ENCODE measurements around the gene TLX3. TPM values are rescaled to one million over a fixed set of nuclear protein-coding genes. Genes with fewer than 3 reads are reported as not detected.
A peak's percentile ranks its signal among the peaks of the same experiment; 100 is the strongest.
"Not testable (repeated sequence)": the region's sequence is repeated elsewhere in the genome, so short reads cannot be mapped to it uniquely, and the experiment has no call there.

Gene TLX3
- total RNA-seq, 1 donor from 2014 or later: not detected

DNA sequence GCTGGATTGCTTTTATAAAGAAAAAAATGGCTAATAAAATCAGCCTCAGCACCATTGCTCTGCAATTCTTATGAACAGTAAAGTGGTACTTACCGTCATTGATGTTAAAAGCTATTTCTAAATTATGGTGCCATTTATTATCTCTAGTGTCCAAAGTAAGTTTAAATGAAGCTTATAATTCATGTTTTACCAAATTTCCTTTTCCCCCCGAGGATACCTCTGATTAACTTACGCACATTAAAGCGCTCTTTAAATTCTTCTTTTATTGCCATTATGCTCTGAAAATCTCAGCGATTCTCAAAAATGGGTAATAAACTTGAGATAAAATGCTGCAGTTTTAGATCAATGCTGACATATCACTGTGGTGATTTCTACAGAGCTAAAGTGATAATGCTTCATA lies 13.5 kb downstream of the TLX3 start:
- no peak for DNase-seq (ENCODE audit: low read depth)

DNA sequence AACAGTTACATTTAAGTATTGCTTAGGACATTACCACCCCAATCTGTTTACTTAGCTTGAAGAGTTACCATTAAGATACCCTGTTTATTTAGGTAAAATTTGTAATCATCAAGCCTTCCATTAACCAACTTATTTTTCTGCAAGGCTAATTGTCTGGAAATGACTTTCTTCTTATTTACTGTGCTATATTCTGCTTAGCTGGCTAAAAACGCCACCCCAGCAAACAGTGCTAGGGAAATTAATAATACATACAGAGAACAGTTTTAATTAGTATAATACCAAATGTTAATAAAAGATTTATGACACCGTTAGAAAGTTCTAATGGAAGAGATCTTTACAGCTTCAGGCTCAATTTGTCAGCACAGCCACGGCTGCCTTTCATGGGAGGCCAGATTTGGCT lies 14.0 kb downstream of the TLX3 start:
- DNase-seq (ENCODE audit: low read depth): no peak

DNA sequence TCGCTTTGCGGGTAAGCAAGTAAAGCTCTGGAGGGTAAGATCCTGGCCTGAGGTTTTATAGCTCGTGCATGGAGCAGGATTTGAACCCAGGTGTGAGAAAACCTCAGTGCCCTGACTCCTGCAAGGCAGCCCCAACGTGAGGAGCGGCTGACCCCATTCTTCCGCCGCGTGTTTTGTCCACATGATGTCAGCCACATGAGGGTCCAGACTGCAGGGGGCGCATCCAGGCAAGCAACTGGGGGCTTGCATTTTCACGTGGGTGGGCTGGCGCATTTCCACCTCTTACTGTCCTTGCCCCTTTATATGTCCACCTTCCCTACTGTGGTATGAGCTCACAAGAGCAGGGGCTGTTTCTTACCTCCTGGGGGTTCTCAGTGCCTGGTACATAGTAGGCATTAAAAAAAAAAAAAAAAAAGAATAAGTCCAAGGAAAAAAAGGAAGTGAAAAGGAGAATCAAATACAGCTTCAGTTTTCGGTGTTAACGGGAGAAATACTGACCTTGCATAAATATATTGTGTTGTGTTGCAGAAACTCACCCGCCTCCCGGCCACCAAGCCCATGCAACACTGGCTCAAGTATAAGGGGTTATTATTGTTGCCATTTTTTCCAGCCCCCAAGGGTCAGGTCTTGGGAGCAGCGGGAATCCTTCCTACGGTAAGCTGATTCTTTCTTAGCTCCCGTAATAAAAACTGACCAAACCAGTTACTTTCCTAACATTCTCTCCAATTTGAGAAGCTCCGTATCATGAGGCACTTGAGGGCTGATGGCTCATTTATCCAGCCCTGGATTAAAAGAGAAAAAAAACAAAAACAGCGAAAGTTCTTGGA lies 15.0 kb downstream of the TLX3 start:
- no peak for DNase-seq (ENCODE audit: low read depth)

DNA sequence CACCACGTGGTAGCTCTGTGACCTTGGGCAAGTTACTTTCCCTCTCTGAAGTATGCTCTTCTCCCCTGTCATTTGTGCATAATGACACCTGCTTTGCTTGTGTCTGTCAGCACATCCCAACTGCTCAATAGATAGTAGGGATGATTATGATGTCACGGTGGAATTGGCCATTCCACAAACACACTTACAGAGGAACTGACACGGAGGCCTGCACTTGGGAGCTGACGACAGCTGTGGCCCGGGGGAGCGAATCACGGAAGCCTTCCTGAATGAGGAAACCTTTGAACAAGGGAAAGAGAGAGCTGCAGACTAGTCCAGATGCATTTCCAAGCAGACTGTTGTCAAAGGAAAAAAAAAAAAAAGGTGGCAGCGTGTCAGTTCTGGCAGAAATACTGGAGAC lies 21.0 kb downstream of the TLX3 start:
- DNase-seq (ENCODE audit: low read depth): peak; percentile 65

DNA sequence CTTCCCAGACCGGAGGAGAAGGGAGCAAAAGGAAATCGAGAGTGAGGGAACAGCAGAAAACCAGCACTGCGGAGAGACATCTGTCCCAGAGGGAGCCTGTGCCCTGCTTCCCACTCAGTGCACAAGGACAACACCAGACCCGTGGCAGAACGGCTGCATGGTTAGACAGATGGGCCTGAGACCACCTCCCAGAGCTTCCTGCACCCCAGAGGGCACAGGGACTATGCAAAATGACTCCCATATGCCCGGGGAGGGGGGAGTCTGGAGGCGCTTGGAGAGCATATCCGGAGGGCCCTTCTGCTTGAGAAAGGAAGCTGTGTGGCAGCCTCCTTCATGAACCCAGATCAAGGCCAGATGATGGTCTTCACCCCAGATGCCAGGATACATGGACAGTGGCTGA lies 26.6 kb downstream of the TLX3 start:
- DNase-seq (ENCODE audit: low read depth): no peak

DNA sequence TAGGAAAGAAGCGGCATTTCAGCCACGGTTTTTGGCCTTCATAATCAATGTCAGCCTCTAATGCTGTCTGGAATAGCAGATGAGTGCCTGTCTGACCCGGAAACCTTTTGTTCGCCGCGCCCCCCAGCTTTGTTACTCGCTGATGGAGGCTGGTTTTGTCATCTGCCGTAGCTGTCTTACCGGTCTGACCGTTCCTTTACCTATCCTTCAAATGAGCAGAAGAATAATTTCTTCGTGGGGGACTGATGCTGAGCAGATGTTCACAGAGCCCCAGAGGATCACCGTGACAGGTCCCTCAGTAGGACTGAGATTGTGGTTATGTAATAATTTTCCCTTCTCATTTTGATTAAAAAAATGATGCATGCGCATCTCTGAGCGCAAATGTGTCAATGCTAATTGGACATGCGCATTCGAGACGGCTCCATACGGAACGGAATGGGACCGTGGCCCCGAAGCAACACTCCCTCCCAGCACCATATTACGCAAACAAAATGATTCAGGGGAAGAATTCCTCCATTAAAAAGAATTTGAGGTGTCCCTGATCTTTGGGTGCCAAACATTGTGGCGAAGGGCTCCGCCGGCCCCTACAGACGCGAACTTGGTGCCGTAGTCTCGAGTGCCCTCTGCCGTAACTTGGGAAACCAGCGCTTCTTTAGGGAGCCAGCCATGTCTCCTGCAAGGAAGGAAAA lies 27.6 kb downstream of the TLX3 start:
- DNase-seq (ENCODE audit: low read depth): peak; percentile 59

DNA sequence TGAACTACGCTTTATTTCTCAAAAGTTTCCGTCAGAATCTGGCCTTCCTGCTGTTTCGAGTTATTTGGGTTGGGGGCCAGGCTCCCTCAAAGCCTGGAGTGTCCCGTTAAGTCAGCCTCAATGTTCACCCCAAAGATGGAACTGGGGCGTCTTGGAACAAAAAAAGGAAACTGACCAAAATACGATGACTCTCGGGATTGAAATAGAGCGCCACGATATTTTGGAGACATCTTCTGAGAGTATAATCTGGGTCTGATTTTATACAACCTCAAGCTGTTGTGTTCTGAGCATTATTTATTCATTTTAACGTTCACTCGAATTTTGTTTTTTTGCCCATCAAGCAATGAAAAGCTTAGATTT lies 28.1 kb downstream of the TLX3 start:
- DNase-seq (ENCODE audit: low read depth): no peak

DNA sequence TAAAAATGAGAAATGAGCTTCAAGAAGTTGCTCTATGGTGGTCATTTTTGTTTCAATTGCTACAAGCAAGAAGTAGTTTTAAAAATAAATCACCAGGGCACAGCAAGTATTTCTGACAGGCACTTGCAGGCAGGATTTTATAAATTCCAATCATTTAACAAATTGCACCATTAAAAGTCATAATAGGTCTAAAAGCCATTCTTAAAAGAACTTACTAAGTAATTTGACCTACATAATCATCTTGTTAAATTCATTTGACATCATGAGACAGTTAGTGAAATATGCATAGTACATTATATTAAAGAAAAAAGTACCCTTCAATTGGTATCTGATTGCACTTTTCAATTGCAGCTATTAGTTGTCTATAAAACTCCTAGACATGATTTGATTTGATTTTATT lies 31.0 kb downstream of the TLX3 start:
- DNase-seq (ENCODE audit: low read depth): no peak

DNA sequence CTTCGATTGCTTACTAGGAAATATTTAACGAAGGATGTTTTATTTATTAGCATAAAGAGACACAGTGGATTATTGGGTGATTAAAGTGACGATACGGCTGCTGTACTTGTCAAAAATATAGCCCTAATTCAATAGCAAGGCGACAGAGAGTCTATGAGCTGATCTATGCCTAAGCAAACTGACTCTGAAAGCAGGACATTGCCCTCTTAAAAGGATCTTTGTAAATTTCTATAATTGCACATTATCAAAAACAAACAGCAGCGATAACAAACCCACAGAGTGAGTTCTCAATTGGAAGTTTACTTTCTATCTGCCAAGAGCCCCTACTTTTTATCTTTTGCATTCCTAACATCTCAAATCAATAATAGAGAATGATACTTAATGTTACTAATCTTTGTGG lies 31.4 kb downstream of the TLX3 start:
- no peak for DNase-seq (ENCODE audit: low read depth)

DNA sequence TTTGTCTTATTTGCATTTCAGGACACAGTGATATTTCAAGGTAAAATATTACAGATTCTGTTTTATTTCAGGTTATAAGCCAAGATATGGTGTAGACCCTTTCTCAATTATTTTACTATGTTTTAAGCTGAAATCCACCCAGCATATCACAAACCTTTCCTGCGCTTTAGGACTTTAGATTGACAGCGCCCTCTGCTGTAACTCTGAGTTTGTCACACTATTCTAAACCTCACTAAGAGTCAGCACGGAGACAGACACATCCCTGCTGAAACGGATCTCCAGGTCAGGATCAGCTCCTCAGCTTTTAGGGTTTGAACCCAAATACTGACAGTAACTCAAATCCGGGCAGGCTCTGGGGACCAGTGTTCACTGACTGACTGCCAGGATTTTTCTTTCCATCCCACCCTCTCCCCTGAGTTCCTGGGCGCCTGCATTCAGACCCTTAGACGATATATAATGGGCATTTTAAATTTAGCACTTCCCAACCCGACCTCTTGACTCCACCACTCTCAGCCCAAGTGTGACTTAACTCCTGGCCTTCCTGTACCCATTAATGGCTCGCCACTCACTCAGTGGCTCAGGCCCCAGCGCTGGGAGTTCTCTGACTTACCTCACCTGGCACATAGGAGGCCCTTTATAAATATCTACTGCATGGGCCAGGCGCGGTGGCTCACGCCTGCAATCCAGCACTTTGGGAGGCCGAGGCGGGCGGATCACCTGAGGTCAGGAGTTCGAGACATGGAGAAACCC lies 33.5 kb downstream of the TLX3 start:
- DNase-seq (ENCODE audit: low read depth): peak; percentile 61

DNA sequence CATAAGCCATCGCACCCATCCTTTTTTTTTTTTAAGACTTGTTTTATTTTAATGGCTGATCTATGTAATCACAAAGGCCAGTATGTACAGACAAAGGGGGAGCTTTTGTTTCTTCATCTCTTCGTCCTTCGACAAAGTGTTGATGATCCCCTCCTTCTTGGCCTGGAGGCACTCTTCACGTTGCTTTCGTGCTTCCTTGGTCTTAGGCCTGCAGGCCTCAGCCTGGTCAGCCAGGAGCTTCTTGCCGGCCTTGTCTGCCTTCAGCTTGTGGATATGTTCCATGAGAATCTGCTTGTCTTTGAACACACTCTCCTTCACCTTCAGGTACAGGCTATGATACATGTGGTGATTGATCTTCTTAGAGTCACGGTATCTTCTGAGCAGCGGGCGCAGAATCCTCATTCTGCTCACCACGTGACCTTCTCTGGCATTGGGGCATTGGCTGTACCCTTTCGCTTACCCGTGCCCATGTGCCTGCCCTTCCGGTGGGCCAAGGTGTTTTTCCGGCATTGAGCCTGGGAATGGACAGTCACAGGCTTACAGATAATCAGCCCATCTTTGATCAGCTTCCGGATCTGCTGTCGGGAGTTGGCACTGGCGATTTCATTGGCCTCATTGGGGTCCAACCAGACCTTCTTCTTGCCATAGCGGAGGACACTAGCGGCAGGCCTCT lies 36.0 kb downstream of the TLX3 start:
- DNase-seq (ENCODE audit: low read depth): no peak

DNA sequence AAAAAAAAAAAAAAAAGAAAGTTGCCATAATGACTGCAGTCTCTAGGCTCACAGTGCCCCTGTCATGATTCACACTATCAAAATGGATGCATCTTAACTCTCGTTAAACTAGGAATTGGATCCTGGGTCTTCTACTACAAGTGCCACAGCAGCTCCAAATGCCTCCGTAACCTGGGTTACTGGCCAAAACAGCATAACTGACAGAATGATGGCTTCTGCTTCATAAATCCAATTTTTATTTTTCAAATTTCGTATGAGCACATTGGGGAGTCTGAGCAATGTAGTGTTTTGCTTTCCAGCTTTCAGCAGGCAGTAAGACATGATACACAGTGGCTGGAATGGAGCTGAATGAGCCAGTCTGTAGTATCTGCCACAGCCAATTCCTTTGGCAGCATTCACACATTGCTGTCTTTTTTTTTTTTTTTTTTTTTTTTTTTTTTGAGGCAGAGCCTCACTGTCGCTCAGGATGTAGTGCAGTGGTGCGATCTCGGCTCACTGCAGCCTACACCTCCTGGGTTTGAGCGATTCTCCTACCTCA lies 42.6 kb downstream of the TLX3 start:
- no peak for DNase-seq (ENCODE audit: low read depth)

DNA sequence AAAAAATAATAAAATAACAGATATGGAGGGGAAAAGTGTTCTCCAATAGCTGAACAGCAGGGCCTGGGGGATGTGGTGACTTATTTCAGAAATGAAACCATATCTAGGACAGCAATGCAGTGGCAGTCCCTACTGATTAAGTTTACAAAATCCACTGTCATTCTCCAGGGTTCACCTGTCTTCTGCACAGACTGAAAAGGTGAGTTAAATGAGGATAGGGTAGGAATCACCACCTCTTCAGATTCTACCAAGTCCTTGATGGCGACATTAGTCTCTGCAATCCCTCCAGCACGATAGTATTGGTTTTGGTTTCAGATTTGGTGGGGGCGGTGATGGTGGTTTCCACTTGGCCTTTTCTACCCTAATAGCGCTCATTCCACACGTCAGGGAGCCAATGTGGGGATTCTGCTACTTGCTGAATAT lies 46.3 kb downstream of the TLX3 start:
- DNase-seq (ENCODE audit: low read depth): no peak

DNA sequence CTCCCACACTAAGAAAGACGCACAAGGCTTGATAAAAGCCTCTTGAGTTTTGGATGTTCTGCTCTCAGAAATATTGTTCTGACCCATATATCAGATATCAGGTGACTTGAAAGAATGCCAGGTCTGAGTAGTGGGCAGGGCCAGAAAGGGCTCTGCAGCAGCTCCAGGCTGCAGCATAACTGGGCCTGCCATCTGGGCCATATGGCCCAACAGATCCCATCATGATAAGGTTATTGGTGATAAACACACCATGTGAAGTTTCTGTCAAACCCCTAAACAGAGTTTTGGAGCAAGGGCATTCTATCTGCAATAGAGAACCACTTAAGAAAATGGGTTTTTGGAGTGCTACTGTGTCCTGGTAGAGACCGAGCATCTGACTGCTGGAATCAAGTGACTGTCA lies 48.8 kb downstream of the TLX3 start:
- DNase-seq (ENCODE audit: low read depth): no peak

DNA sequence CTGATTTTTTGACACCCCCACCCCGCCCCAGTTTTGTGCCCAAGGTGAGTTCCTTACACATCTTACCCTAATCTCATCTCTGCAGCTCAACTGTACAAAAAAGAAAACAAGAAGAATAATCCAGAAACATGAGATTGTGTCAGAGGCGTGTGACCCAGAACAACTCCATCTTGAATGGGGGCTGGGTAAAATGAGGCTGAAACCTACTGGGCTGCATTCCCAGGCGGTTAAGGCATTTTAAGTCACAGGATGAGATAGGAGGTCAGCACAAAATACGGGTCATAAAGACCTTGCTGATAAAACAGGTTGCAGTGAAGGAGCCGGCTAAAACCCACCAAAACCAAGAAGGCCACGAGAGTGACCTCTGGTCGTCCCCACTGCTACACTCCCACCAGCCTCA lies 52.1 kb downstream of the TLX3 start:
- not testable (repeated sequence) for DNase-seq (ENCODE audit: low read depth)

Other genes with a start within 250 kb of the TLX3 start
- 802 and 836 TPM in 2 replicates for gene NPM1, start 78.6 kb downstream of the TLX3 start, total RNA-seq
- gene FGF18, start 110.4 kb downstream of the TLX3 start, total RNA-seq: 0.16 TPM in 1 of 2 replicates, not detected in the other

All from myocyte (in vitro differentiated cells).